ENCODE data around the gene SUSD4.

DNA sequence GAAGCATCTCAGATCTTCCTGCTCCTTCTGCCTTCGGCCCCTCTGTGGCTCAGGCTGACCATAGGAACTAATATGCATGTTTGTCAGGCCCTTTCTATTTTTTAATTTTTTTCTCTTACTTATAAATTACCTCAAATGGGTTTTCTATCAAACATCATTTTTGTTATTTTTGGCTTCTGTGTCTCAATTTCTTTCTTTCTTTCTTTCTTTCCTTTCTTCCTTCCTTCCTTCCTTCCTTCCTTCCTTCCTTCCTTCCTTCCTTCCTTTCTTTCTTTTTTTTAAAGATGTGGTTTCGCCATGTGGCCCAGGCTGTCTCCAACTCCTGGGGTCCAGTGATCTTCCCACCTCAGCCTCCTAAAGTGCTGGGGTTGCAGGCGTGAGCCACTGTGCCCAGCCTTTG, 184.7 kb downstream of the SUSD4 start:
- TF ChIP-seq, protein P1, sequence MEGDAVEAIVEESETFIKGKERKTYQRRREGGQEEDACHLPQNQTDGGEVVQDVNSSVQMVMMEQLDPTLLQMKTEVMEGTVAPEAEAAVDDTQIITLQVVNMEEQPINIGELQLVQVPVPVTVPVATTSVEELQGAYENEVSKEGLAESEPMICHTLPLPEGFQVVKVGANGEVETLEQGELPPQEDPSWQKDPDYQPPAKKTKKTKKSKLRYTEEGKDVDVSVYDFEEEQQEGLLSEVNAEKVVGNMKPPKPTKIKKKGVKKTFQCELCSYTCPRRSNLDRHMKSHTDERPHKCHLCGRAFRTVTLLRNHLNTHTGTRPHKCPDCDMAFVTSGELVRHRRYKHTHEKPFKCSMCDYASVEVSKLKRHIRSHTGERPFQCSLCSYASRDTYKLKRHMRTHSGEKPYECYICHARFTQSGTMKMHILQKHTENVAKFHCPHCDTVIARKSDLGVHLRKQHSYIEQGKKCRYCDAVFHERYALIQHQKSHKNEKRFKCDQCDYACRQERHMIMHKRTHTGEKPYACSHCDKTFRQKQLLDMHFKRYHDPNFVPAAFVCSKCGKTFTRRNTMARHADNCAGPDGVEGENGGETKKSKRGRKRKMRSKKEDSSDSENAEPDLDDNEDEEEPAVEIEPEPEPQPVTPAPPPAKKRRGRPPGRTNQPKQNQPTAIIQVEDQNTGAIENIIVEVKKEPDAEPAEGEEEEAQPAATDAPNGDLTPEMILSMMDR (IDR thresholded peaks at IDR 0.05) = no peak
- TF ChIP-seq POLR2A (IDR thresholded peaks at IDR 0.05) (no peak), EP300 (IDR thresholded peaks at IDR 0.05) (no peak), POLR2AphosphoS5 (IDR thresholded peaks at IDR 0.05) (no peak)

Measured in gastroesophageal sphincter (tissue), 3 donors.